ENCODE results near the gene BECN2.

Gene BECN2

GRCh38 chr1:241997401-241997998, 39.9 kb downstream of the BECN2 start:
- H3K4me3 ChIP-seq (ENCODE audit: low read depth in 1 of 2, low read length in 2 of 2) = no peak overlapping the region
- no peaks in the 10 kb centered on the region for H3K79me2 ChIP-seq (ENCODE audit: insufficient read depth, low read length)
- H3K27me3 ChIP-seq (ENCODE audit: insufficient read depth, low read length, poor library complexity) = no peaks in the 10 kb centered on the region
- no peak overlapping the region for H2AFZ ChIP-seq (ENCODE audit: low read depth, low read length)
- no peak overlapping the region for H3K4me2 ChIP-seq (ENCODE audit: insufficient read depth, low read length)
- ATAC-seq (ENCODE audit: insufficient read depth, low read depth) (no peak), DNase-seq (no peak)
- H3K9me3 ChIP-seq (ENCODE audit: insufficient read depth, low read length, severe bottlenecking) = no peaks in the 10 kb centered on the region
- H3K27ac ChIP-seq (ENCODE audit: low read length) = no peak overlapping the region
- no peak for TF ChIP-seq EZH2 (IDR thresholded peaks at IDR 0.05; ENCODE audit: borderline replicate concordance, low read depth, low read length, severe bottlenecking)
- TF ChIP-seq CTCF (IDR thresholded peaks at IDR 0.05; ENCODE audit: borderline replicate concordance, extremely low read depth, low read length, poor library complexity, severe bottlenecking) = no peak
- H3K4me1 ChIP-seq (ENCODE audit: insufficient read depth, low read length) = no peaks in the 10 kb centered on the region
- H3K9ac ChIP-seq (ENCODE audit: low read depth, low read length) = no peak overlapping the region
- H4K20me1 ChIP-seq (ENCODE audit: insufficient read depth, low read length) = no peaks in the 10 kb centered on the region
- H3K36me3 ChIP-seq (ENCODE audit: insufficient read depth, low read length) = no peaks in the 10 kb centered on the region

- Histone ChIP-seq H3K9ac (ENCODE audit: low read depth, low read length) (no peak overlapping the region), H3K4me3 (ENCODE audit: low read depth in 1 of 2, low read length in 2 of 2) (no peak overlapping the region), H3K9me3 (ENCODE audit: insufficient read depth, low read length, severe bottlenecking) (no peaks in the 10 kb centered on the region), H2AFZ (ENCODE audit: low read depth, low read length) (no peak overlapping the region), H3K27me3 (ENCODE audit: insufficient read depth, low read length, poor library complexity) (no peaks in the 10 kb centered on the region), H3K4me2 (ENCODE audit: insufficient read depth, low read length) (no peak overlapping the region), H3K4me1 (ENCODE audit: insufficient read depth, low read length) (no peaks in the 10 kb centered on the region), H4K20me1 (ENCODE audit: insufficient read depth, low read length) (no peaks in the 10 kb centered on the region), H3K27ac (ENCODE audit: low read length) (no peak overlapping the region), H3K36me3 (ENCODE audit: insufficient read depth, low read length) (no peaks in the 10 kb centered on the region), H3K79me2 (ENCODE audit: insufficient read depth, low read length) (no peaks in the 10 kb centered on the region)
- ATAC-seq (ENCODE audit: insufficient read depth, low read depth) (no peak), DNase-seq (peak; percentile 8)
- TF ChIP-seq CTCF (IDR thresholded peaks at IDR 0.05; ENCODE audit: borderline replicate concordance, extremely low read depth, low read length, poor library complexity, severe bottlenecking) (peak; percentile 15), EZH2 (IDR thresholded peaks at IDR 0.05; ENCODE audit: borderline replicate concordance, low read depth, low read length, severe bottlenecking) (no peak)
These were observed 40.9 kb downstream of the BECN2 start for GRCh38 chr1:241998412-241998921.

GRCh38 chr1:241999026-241999425, 41.5 kb downstream of the BECN2 start, which contains the start of gene MAP1LC3C:
Gene MAP1LC3C, minus strand, starts transcription at chr1:241999098. Its CDS starts 90 bp downstream, at chr1:241999008.
- H3K27me3 ChIP-seq (ENCODE audit: insufficient read depth, low read length, poor library complexity) = no peaks in the 10 kb centered on the region
- no peak within 1 kb of the TSS for H3K4me3 ChIP-seq (ENCODE audit: low read depth in 1 of 2, low read length in 2 of 2)

More at GRCh38 chr1:241999026-241999425, 41.5 kb downstream of the BECN2 start, which contains the start of gene MAP1LC3C:
- no peaks in the 10 kb centered on the region for H3K36me3 ChIP-seq (ENCODE audit: insufficient read depth, low read length)
- no peak for DNase-seq
- no peaks in the 10 kb centered on the region for H3K9me3 ChIP-seq (ENCODE audit: insufficient read depth, low read length, severe bottlenecking)
- H3K4me2 ChIP-seq (ENCODE audit: insufficient read depth, low read length) = no peak within 1 kb of the TSS
- H3K79me2 ChIP-seq (ENCODE audit: insufficient read depth, low read length) = no peaks in the 10 kb centered on the region
- TF ChIP-seq CTCF (IDR thresholded peaks at IDR 0.05; ENCODE audit: borderline replicate concordance, extremely low read depth, low read length, poor library complexity, severe bottlenecking) (no peak), EZH2 (IDR thresholded peaks at IDR 0.05; ENCODE audit: borderline replicate concordance, low read depth, low read length, severe bottlenecking) (no peak)
- no peaks in the 10 kb centered on the region for H3K4me1 ChIP-seq (ENCODE audit: insufficient read depth, low read length)
- no peak within 1 kb of the TSS for H3K9ac ChIP-seq (ENCODE audit: low read depth, low read length)
- H3K27ac ChIP-seq (ENCODE audit: low read length) = no peak within 1 kb of the TSS
- no peaks in the 10 kb centered on the region for H4K20me1 ChIP-seq (ENCODE audit: insufficient read depth, low read length)
- H2AFZ ChIP-seq (ENCODE audit: low read depth, low read length) = no peak within 1 kb of the TSS
- no peak for ATAC-seq (ENCODE audit: insufficient read depth, low read depth)
